ENCODE results near the gene KCNJ11.
"Not testable (repeated sequence)": the region's sequence is repeated elsewhere in the genome, so short reads cannot be mapped to it uniquely, and the experiment has no call there.

The KCNJ11 gene

GRCh38 chr11:17428925-17429324 lies 40.5 kb upstream of the KCNJ11 start:
- POLR2A ChIA-PET, result no interaction called here
- TF ChIP-seq CTCF (IDR thresholded peaks at IDR 0.05; ENCODE audit: control extremely low read depth, extremely low read depth, low read depth, missing control alignments), result no peak
- no peak for DNase-seq (ENCODE audit: extremely low spot score)
- CTCF ChIA-PET, result interaction anchor here (0.9 to 2.2 kb wide), 3 partner anchors 10 to 53 kb away, joined by 3 to 7 read pairs (median 5); no protein-coding TSS in a partner anchor

- no peak for TF ChIP-seq CTCF (IDR thresholded peaks at IDR 0.05; ENCODE audit: control extremely low read depth, extremely low read depth, low read depth, missing control alignments)
- CTCF ChIA-PET, result interaction anchor here (1.4 to 2.2 kb wide), 2 partner anchors 9 to 45 kb away, joined by 5 to 7 read pairs; no protein-coding TSS in a partner anchor
- DNase-seq (ENCODE audit: extremely low spot score), result no peak
- POLR2A ChIA-PET, result no interaction called here
Observed at GRCh38 chr11:17428261-17428660, 39.8 kb upstream of the KCNJ11 start.

DNA sequence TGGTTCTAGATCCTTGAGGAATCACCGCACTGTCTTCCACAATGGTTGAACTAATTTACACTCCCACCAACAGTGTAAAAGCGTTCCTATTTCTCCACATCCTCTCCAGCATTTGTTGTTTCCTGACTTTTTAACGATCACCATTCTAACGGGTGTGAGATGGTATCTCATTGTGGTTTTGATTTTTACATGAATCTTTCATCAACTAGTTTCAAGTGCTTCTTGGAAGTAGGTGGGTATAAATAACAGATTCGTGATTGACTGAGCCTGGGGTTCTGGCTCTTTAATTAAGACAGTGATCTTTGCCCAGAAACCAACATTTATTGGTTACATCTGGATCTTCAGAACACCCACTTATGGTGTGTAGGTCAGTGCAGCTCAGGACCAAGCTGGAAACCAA lies 37.8 kb upstream of the KCNJ11 start:
- POLR2A ChIA-PET; DNase-seq (ENCODE audit: extremely low spot score); CTCF ChIA-PET: not testable (repeated sequence)

DNA sequence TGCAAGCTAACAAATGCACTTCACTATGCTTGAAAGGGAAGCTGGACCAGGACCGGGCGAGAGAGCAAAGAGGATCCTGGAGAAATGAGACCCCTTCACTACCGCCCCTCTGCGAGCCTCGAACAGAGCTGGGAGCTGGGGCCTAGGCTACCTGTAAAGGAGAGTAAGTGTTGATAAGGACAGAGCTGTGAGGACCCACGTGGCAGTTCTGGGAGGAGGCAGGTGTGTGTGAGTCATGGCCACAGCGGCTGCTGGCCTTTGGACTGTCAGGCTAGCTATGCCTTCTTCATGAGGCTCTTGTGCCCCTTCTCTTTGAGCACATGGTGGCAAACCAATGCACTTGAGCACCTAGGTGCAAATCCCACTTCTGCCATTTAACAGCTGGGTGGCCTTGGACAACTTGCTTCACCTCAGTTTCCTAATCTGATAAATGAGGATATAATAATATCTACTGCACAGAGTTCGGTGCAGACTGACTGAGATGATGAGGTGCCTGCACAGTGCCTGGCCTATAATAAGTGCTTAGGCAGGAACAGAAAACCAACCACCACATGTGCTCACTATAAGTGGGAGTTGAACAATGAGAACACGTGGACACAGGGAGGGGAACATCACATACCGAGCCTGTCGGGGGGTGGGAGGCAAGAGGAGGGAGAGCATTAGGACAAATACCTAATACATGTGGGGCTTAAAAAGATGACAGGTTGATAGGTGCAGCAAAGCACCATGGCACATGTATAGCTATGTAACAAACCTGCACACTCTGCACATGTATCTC lies 35.3 kb upstream of the KCNJ11 start:
- ChIA-PET POLR2A (no interaction called here), CTCF (interaction anchor here (1.5 kb wide), 1 partner anchor 40 kb away, joined by 4 read pairs; no protein-coding TSS in a partner anchor)
- no peak for DNase-seq (ENCODE audit: extremely low spot score)

GRCh38 chr11:17421781-17422180 lies 33.3 kb upstream of the KCNJ11 start:
- CTCF ChIA-PET, result interaction anchor here (0.9 to 1.5 kb wide), 3 partner anchors 33 to 68 kb away, joined by 3 to 5 read pairs (median 3); partner anchors contain the start of gene KCNJ11
- POLR2A ChIA-PET, result no interaction called here
- TF ChIP-seq CTCF (IDR thresholded peaks at IDR 0.05; ENCODE audit: control extremely low read depth, extremely low read depth, low read depth, missing control alignments), result no peak
- no peak for DNase-seq (ENCODE audit: extremely low spot score)

More for the DNA sequence above, 35.3 kb upstream of the KCNJ11 start:
- no peak for TF ChIP-seq CTCF (IDR thresholded peaks at IDR 0.05; ENCODE audit: control extremely low read depth, extremely low read depth, low read depth, missing control alignments)

DNA sequence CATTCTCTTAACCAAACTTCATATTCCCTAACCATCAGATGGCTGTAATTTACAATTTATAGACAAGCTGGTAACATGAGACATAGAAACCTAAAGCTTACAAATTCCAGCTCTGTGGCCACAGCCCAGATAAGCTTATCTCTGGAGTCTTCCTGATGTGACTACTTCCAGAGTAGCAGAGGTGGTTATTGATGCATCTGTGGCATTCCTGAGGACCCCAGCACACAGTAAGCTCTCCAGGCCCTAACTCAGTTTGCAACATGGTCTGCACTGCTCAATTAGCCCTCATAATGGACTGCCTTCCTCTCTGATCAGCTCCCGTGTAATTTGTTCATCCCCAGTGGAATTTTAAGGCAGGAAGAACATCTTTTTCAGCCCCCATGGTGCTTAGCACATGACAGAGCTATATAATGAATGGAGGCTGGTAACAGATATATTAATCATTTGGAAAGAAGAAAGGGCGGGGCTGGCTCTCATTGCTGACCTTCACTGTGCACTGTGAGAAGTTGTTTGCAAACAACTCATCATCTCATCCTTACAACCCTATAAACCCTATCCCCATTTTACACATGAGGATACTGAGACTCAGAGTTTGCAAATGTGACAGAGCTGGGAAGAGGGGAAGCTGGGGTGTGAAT lies 30.1 kb upstream of the KCNJ11 start:
- no peak for TF ChIP-seq CTCF (IDR thresholded peaks at IDR 0.05; ENCODE audit: control extremely low read depth, extremely low read depth, low read depth, missing control alignments)

GRCh38 chr11:17416492-17416891 lies 28.0 kb upstream of the KCNJ11 start:
- no peak for DNase-seq (ENCODE audit: extremely low spot score)
- ChIA-PET POLR2A (no interaction called here), CTCF (no interaction called here)
- TF ChIP-seq CTCF (IDR thresholded peaks at IDR 0.05; ENCODE audit: control extremely low read depth, extremely low read depth, low read depth, missing control alignments), result no peak

More for the DNA sequence above, 30.1 kb upstream of the KCNJ11 start:
- DNase-seq (ENCODE audit: extremely low spot score), result no peak
- POLR2A ChIA-PET, result no interaction called here
- CTCF ChIA-PET, result interaction anchor here (1.0 to 1.5 kb wide), 5 partner anchors 10 to 86 kb away, joined by 3 to 5 read pairs (median 4); no protein-coding TSS in a partner anchor

Data from GM10248 (cell line).